Effector memory CD4-positive, alpha-beta T cell (primary cell): ENCODE results near the gene SCARB1.

ENCODE experiments used
- DNase-seq, 3 donors: peaks; one replicate each; pipeline ENCODE4 v3.0.0-alpha.2; 2020
- H3K27ac ChIP-seq: 2 replicates; pipeline ENCODE4 v1.7.0; 2013; ENCODE audit warnings: mild to moderate bottlenecking, low read length, moderate library complexity; ENCODE audit not compliant: insufficient read depth, poor library complexity, severe bottlenecking
- H3K27me3 ChIP-seq: replicated peaks from 2 replicates; pipeline ENCODE4 v1.7.0; 2013; ENCODE audit warnings: mild to moderate bottlenecking, low read length; ENCODE audit not compliant: insufficient read depth, control insufficient read depth, poor library complexity, severe bottlenecking
- H3K36me3 ChIP-seq: 2 replicates; pipeline ENCODE4 v1.7.0; 2013; ENCODE audit warnings: mild to moderate bottlenecking, low read length, moderate library complexity; ENCODE audit not compliant: control insufficient read depth, insufficient read depth
- H3K4me1 ChIP-seq: 2 replicates; pipeline ENCODE4 v1.7.0; 2013; ENCODE audit warnings: low read length, mild to moderate bottlenecking; ENCODE audit not compliant: control insufficient read depth, insufficient read depth, poor library complexity, severe bottlenecking
- H3K4me3 ChIP-seq: 2 replicates; pipeline ENCODE4 v1.7.0; 2013; ENCODE audit warnings: low read length, low read depth, mild to moderate bottlenecking; ENCODE audit not compliant: insufficient read depth, poor library complexity, severe bottlenecking
- H3K9me3 ChIP-seq: 2 replicates; pipeline ENCODE4 v1.7.0; 2013; ENCODE audit warnings: mild to moderate bottlenecking, low read length, moderate library complexity; ENCODE audit not compliant: control insufficient read depth

SCARB1 gene

GRCh38 chr12:124800506-124800905, 63.2 kb downstream of the SCARB1 start:
- Histone ChIP-seq H3K4me3 (no peak overlapping the region), H3K4me1 (peaks cover 5% of the 10 kb centered on the region), H3K36me3 (no peaks in the 10 kb centered on the region), H3K27me3 (no peaks in the 10 kb centered on the region), H3K9me3 (no peaks in the 10 kb centered on the region), H3K27ac (no peak overlapping the region)
- DNase-seq: no peak

GRCh38 chr12:124797321-124797720, 66.3 kb downstream of the SCARB1 start:
- Histone ChIP-seq H3K27me3 (no peaks in the 10 kb centered on the region), H3K4me3 (no peak overlapping the region), H3K9me3 (no peaks in the 10 kb centered on the region), H3K36me3 (no peaks in the 10 kb centered on the region), H3K4me1 (peaks cover 5% of the 10 kb centered on the region), H3K27ac (no peak overlapping the region)
- no peak for DNase-seq

- H3K9me3 ChIP-seq: no peaks in the 10 kb centered on the region
- no peak overlapping the region for H3K4me3 ChIP-seq
- no peak overlapping the region for H3K27ac ChIP-seq
- H3K27me3 ChIP-seq: no peaks in the 10 kb centered on the region
- H3K4me1 ChIP-seq: peaks cover 5% of the 10 kb centered on the region
- no peak for DNase-seq
- no peaks in the 10 kb centered on the region for H3K36me3 ChIP-seq
Measured at GRCh38 chr12:124796303-124796960, 67.2 kb downstream of the SCARB1 start.

GRCh38 chr12:124795081-124795948, 68.3 kb downstream of the SCARB1 start:
- DNase-seq: no peak
- Histone ChIP-seq H3K4me3 (no peak overlapping the region), H3K4me1 (peaks cover 5% of the 10 kb centered on the region)

GRCh38 chr12:124792961-124793441, 70.7 kb downstream of the SCARB1 start:
- H3K4me3 ChIP-seq: no peak overlapping the region
- no peaks in the 10 kb centered on the region for H3K9me3 ChIP-seq
- H3K36me3 ChIP-seq: no peaks in the 10 kb centered on the region
- no peaks in the 10 kb centered on the region for H3K27me3 ChIP-seq
- DNase-seq: no peak
- no peak overlapping the region for H3K27ac ChIP-seq
- peaks cover 5% of the 10 kb centered on the region for H3K4me1 ChIP-seq

More at GRCh38 chr12:124795081-124795948, 68.3 kb downstream of the SCARB1 start:
- Histone ChIP-seq H3K27ac (no peak overlapping the region), H3K36me3 (no peaks in the 10 kb centered on the region), H3K9me3 (no peaks in the 10 kb centered on the region), H3K27me3 (no peaks in the 10 kb centered on the region)

- Histone ChIP-seq H3K27ac (no peak overlapping the region), H3K36me3 (no peaks in the 10 kb centered on the region), H3K27me3 (no peaks in the 10 kb centered on the region), H3K9me3 (no peaks in the 10 kb centered on the region), H3K4me3 (no peak overlapping the region), H3K4me1 (peaks cover 5% of the 10 kb centered on the region)
- DNase-seq: no peak
Measured at GRCh38 chr12:124792156-124792555, 71.5 kb downstream of the SCARB1 start.

- Histone ChIP-seq H3K36me3 (no peaks in the 10 kb centered on the region), H3K9me3 (no peaks in the 10 kb centered on the region), H3K27me3 (no peaks in the 10 kb centered on the region), H3K4me3 (no peak overlapping the region), H3K4me1 (no peaks in the 10 kb centered on the region), H3K27ac (no peak overlapping the region)
- DNase-seq: no peak
Measured at GRCh38 chr12:124790650-124791400, 72.8 kb downstream of the SCARB1 start.

GRCh38 chr12:124788936-124789555, 74.6 kb downstream of the SCARB1 start:
- Histone ChIP-seq H3K27ac (no peak overlapping the region), H3K4me3 (no peak overlapping the region), H3K4me1 (no peaks in the 10 kb centered on the region), H3K9me3 (no peaks in the 10 kb centered on the region), H3K36me3 (no peaks in the 10 kb centered on the region), H3K27me3 (no peaks in the 10 kb centered on the region)
- DNase-seq: no peak

GRCh38 chr12:124786061-124786964, 77.4 kb downstream of the SCARB1 start:
- Histone ChIP-seq H3K4me1 (no peaks in the 10 kb centered on the region), H3K27ac (no peak overlapping the region), H3K4me3 (no peak overlapping the region), H3K36me3 (no peaks in the 10 kb centered on the region), H3K9me3 (no peaks in the 10 kb centered on the region), H3K27me3 (no peaks in the 10 kb centered on the region)
- DNase-seq: no peak
